ENCODE measurements around the gene SLC22A5.

The SLC22A5 gene

GRCh38 chr5:132369007-132369473, 470 bp upstream of the SLC22A5 start:
- DNase-seq, result no peak
- no peaks in the 10 kb centered on the region for H3K9me3 ChIP-seq (replicated peaks; ENCODE audit: insufficient read depth, low read length)
- TF ChIP-seq EZH2phosphoT487 (IDR thresholded peaks at IDR 0.05; ENCODE audit: low read length), result no peak
- TF ChIP-seq CTCF (IDR thresholded peaks at IDR 0.05; ENCODE audit: low read length), result no peak
- H3K9me2 ChIP-seq (replicated peaks; ENCODE audit: insufficient read depth, low read length), result no peaks in the 10 kb centered on the region
- peak overlapping the region; percentile 65; the same call in 1 of the 2 replicates for H3K9ac ChIP-seq (ENCODE audit: low read length)
- peak overlapping the region; percentile 96 for H3K4me2 ChIP-seq (ENCODE audit: low read depth, low read length)
- H4K20me1 ChIP-seq (ENCODE audit: insufficient read depth, low read length), result no peaks in the 10 kb centered on the region
- peaks cover 5% of the 10 kb centered on the region for H3K4me1 ChIP-seq (ENCODE audit: low read length)
- H2AFZ ChIP-seq (ENCODE audit: low read length), result peak overlapping the region; percentile 100
- H3K27me3 ChIP-seq (replicated peaks; ENCODE audit: insufficient read depth, low read length), result no peaks in the 10 kb centered on the region
- no peaks in the 10 kb centered on the region for H3K36me3 ChIP-seq (replicated peaks; ENCODE audit: insufficient read depth, low read length)
- H3K4me3 ChIP-seq (ENCODE audit: low read length), result peak overlapping the region; percentile 90
- H3K27ac ChIP-seq (ENCODE audit: low read length), result no peak overlapping the region; the same call in 1 of the 2 replicates
- no peaks in the 10 kb centered on the region for H3F3A ChIP-seq (ENCODE audit: insufficient read depth, low read length)
- peaks cover 8% of the 10 kb centered on the region for H3K79me2 ChIP-seq (ENCODE audit: low read length)

- peak overlapping the region; percentile 71 for H3K9ac ChIP-seq (ENCODE audit: low read length)
These were observed 866 bp downstream of the SLC22A5 start for GRCh38 chr5:132370181-132370970.

GRCh38 chr5:132370971-132371602, 1.6 kb downstream of the SLC22A5 start:
- Histone ChIP-seq H3K9me3 (replicated peaks; ENCODE audit: insufficient read depth, low read length) (no peaks in the 10 kb centered on the region), H3K4me2 (ENCODE audit: low read depth, low read length) (peak overlapping the region; percentile 96; the same call in 1 of the 2 replicates), H3K27ac (ENCODE audit: low read length) (no peak overlapping the region), H3F3A (ENCODE audit: insufficient read depth, low read length) (no peaks in the 10 kb centered on the region), H3K4me1 (ENCODE audit: low read length) (peaks cover 5% of the 10 kb centered on the region), H3K27me3 (replicated peaks; ENCODE audit: insufficient read depth, low read length) (no peaks in the 10 kb centered on the region), H4K20me1 (ENCODE audit: insufficient read depth, low read length) (no peaks in the 10 kb centered on the region), H3K9ac (ENCODE audit: low read length) (no peak overlapping the region), H3K9me2 (replicated peaks; ENCODE audit: insufficient read depth, low read length) (no peaks in the 10 kb centered on the region), H3K4me3 (ENCODE audit: low read length) (no peak overlapping the region), H3K79me2 (ENCODE audit: low read length) (peaks cover 8% of the 10 kb centered on the region), H2AFZ (ENCODE audit: low read length) (no peak overlapping the region), H3K36me3 (replicated peaks; ENCODE audit: insufficient read depth, low read length) (no peaks in the 10 kb centered on the region)
- no peak for DNase-seq
- TF ChIP-seq CTCF (IDR thresholded peaks at IDR 0.05; ENCODE audit: low read length) (no peak), EZH2 (optimal IDR thresholded peaks at IDR 0.05; ENCODE audit: low read depth, low read length) (no peak), EZH2phosphoT487 (IDR thresholded peaks at IDR 0.05; ENCODE audit: low read length) (no peak)

More at GRCh38 chr5:132370181-132370970, 866 bp downstream of the SLC22A5 start:
- Histone ChIP-seq H4K20me1 (ENCODE audit: insufficient read depth, low read length) (no peaks in the 10 kb centered on the region), H3K9me3 (replicated peaks; ENCODE audit: insufficient read depth, low read length) (no peaks in the 10 kb centered on the region), H2AFZ (ENCODE audit: low read length) (peak overlapping the region; percentile 91), H3K27me3 (replicated peaks; ENCODE audit: insufficient read depth, low read length) (no peaks in the 10 kb centered on the region), H3K4me2 (ENCODE audit: low read depth, low read length) (peak overlapping the region; percentile 96), H3F3A (ENCODE audit: insufficient read depth, low read length) (no peaks in the 10 kb centered on the region), H3K79me2 (ENCODE audit: low read length) (peaks cover 8% of the 10 kb centered on the region), H3K27ac (ENCODE audit: low read length) (peak overlapping the region; percentile 65; the same call in 1 of the 2 replicates), H3K4me3 (ENCODE audit: low read length) (peak overlapping the region; percentile 90), H3K36me3 (replicated peaks; ENCODE audit: insufficient read depth, low read length) (no peaks in the 10 kb centered on the region), H3K9me2 (replicated peaks; ENCODE audit: insufficient read depth, low read length) (no peaks in the 10 kb centered on the region), H3K4me1 (ENCODE audit: low read length) (peaks cover 5% of the 10 kb centered on the region)
- no peak for DNase-seq
- TF ChIP-seq CTCF (IDR thresholded peaks at IDR 0.05; ENCODE audit: low read length) (no peak), EZH2phosphoT487 (IDR thresholded peaks at IDR 0.05; ENCODE audit: low read length) (no peak), EZH2 (optimal IDR thresholded peaks at IDR 0.05; ENCODE audit: low read depth, low read length) (no peak)

Measured in MM.1S (cell line).